GM19043 (cell line): Measurements from ENCODE around the gene IGSF21.

Experiments
- ATAC-seq: cut with Tn5 transposase; IDR thresholded peaks from one replicate; pipeline ENCODE4 v1.9.1; 2021; ENCODE audit warnings: low read depth; ENCODE audit not compliant: unreplicated experiment

The IGSF21 gene

DNA sequence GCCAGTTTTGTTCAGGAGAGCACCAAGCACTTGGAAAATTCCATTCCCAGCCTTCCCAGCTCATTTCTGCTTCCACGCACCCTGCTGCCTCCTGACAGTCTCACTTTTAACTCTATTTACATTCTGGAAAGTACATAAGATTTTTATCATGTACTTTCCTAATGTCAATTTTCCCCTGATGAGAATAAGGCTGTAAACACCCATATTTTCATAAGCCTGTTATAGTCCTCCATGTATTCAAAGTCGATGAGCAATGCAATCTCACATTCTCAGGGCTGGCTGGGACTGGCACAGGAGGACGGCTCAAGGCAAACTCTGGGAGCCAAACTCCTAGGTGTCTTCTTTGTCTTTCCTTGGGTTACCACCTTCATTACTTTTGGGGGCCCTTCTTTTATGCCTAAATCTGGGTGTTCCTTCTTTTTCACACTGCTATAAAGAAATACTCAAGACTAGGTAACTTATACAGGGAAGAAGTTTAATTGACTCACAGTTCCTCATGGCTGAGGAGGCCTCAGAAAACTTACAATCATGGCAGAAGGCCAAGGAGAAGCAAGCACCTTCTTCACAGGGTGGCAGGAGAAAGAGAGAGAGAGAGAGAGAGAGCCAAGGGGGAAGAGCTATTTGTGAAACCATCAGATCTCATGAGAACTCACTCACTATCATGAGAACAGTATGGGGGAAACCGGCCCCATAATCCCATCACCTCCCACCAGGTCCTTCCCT is 94.6 kb downstream of the IGSF21 start:
- ATAC-seq: no peak

- no peak for ATAC-seq
Observed at GRCh38 chr1:18203645-18204044, 96.0 kb downstream of the IGSF21 start.

DNA sequence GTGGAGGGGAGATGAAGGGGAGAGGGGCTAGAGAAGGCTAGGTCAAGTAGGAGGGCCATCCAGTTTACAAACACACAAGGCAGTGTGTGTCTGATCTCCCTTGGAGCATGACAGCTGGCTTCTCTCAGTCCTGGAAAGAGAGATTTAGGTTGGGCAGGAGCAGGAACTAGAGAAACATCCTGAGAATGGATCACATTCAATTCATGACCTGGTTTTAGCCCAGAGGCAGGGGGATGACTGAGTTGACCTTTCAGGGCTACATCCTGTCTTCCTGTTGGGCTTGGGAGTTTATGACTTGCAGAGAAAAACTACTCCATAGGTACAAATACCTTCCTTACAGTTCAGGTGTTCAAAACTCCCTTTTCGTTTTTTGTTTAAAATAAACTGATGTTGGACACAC is 97.0 kb downstream of the IGSF21 start:
- no peak for ATAC-seq

DNA sequence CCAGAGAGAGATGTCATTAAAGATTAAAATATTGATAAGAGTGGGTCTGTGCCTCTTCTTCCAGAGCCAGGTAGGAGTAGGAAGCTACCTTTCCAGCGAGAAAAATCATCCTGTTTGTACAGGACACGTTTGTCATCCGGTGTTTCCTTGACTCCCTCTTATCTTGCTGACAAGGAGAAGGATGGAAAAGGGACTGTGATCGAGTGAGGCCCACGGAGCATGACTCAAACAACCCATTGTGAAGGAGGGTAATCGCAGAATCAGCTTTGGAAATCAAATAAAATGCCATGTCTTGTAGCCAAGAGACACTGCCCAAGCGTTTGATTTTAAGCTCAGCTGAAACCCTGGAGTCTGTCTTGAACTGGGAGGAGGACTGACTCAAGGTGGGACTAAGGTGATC is 97.7 kb downstream of the IGSF21 start:
- ATAC-seq: no peak

GRCh38 chr1:18211764-18212163 is 104.2 kb downstream of the IGSF21 start:
- no peak for ATAC-seq

DNA sequence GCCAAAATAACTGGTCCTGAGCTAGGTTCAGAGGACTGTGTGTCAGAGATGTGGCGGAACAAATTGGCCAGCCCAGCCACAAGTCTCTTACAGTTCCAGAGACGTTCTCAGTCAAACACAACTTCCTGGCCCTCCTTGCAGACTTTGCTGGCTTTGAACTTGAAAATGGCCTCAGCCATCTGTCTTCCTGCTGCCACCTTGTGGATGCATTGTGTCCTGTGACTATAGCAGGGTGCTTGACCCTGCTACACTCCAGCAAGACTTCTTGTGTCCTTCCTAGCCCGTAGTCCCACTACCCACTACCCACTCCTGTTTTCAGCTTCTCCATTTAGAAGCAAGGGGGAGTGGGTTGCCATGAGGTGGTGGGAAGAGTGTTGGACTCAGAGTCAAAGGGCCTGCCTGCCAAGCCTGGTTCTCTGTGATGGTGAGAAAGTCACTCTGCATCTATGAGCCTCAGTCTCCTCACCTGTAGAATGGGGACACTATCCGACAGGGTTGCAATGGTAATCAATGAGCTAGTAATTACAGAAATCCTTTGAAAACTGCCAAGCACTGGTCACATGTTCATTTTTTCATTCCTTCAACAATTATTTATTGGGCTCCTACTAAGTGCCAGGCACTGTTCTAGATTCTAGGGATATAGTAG is 109.9 kb downstream of the IGSF21 start:
- no peak for ATAC-seq

DNA sequence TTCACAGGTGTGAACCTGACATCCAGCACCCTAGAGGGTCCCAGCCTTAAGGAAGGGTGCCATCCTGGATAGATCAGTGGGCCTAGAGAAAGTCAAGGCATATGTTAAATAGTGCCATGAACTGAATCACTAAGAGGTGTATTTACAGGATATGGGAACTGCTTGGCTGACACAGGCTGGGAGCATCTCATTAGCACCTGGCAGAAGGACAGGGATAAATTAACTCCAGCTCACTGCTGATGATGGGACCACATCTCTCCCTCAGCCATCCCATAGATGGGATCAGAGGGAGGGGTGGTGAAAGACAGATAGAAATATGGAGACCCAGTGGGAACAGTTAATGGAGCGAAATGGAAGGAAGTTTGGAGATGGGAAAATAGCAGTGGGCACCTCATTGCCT is 122.0 kb downstream of the IGSF21 start:
- ATAC-seq: no peak

DNA sequence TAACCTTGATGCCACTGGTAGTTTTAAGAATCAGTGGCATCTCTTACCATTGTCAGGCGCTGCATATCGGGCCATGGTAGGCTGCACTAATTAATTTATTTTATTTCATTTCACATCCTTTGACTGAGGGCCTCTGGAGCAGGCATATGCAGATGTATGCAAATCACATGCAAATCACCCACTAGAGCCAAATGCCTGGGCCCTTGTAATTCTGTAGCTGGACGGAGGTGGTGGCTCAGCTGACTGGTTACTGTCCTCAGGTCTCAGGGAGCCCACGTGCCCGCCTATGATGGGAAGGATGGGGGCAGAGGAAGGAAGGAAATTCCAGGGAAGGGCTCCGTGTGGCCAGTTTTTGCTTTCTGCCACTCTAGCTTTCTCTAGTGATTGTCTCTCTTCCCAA is 122.7 kb downstream of the IGSF21 start:
- ATAC-seq: no peak

DNA sequence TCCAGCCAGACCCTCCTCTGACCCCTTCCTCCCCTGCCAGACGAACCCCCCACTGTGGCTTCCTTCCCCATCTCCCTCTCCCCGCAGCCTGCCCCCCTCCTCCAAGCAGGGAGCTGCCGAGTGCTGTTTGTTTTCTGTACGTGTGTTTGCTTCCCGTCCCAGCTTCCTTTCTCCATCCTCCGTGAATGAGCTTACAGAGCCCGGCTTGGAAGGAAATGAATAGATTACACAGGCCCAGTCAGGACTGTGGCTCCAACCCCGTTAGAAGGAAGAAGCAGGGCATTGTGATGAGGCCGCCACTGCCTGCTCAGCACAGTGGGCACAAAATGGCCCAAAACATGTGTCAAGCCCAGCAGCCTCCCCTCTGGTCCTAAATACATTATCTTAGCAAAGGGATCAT is 123.2 kb downstream of the IGSF21 start:
- ATAC-seq: no peak

DNA sequence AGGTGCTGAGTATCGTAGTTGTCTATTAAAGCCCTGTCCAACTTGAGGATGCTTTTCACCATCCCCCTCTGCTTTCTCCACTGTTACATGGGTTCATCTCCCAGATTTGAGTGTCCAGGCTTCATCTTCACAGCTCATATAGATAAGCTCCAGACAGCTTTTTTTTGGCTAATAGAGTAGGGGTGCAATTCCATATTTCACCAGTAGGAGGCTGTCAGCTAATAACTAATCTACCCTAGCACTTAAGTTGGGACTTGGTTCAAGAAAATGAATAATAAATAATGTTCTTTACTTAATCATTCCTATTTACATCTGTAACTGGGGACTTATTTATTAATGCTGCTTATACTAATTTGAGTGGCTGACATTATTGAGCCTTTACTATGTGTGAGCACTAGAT is 124.5 kb downstream of the IGSF21 start:
- ATAC-seq: no peak

- no peak for ATAC-seq
Observed at GRCh38 chr1:18233176-18233864, 125.7 kb downstream of the IGSF21 start.

DNA sequence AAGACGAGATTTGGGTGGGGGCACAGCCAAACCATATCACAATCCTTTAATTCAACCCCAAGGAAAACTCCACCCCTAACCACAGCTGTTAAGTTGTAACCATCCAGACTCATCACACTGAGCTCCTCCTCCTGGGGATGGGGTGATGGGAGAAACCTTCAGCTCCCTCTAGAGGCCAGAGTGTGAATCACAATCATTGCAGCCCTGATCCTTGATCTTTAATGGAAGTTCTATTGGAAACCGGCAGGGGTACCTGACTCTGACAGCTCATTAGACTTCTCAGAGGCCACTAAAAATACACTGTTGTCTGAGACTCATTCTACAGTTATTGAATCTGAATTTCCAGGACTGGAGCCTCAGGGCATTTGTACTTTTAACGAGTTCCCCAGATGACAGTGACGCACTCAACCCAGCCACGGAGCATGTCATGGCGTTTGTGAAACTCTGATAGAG is 127.2 kb downstream of the IGSF21 start:
- ATAC-seq: no peak

GRCh38 chr1:18237371-18237770 is 129.8 kb downstream of the IGSF21 start:
- no peak for ATAC-seq

GRCh38 chr1:18238190-18238589 is 130.6 kb downstream of the IGSF21 start:
- no peak for ATAC-seq

DNA sequence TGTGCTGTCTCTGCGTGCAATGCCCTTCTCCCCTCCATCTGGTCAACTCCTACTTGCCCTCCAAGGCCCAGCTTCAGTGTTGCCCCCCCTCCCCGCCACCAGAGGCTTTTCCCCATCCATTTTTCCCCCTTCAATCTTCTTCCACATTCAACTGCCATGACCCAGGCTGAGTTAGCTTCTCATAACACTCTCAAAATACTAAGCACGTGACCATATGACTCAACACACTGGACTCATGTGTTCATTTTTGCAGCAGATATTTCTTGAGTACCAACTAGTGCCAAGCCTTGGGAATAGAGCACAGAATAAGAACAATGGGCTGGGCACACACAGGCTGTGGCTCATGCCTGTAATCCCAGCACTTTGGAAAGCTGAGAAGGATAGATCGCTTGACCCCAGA is 132.1 kb downstream of the IGSF21 start:
- ATAC-seq: no peak

DNA sequence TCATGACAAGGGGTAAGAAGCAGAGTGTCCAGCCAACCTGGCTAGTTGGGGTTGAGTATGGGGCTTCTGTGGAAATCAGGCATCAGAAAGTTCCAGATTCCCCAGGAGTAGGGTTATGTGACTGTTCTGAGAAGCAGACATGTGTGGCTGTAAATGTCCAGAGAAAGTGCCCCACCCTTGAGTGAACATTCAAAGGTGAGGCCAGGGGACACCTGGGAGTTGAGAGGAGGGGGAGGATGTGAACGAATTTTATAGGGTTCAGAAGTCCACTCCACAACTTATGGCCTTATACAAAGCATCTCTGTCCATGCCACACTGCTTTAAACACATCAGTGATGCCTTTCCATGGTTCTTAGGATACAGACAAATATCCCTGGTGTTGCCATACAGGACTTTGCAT is 133.3 kb downstream of the IGSF21 start:
- no peak for ATAC-seq

DNA sequence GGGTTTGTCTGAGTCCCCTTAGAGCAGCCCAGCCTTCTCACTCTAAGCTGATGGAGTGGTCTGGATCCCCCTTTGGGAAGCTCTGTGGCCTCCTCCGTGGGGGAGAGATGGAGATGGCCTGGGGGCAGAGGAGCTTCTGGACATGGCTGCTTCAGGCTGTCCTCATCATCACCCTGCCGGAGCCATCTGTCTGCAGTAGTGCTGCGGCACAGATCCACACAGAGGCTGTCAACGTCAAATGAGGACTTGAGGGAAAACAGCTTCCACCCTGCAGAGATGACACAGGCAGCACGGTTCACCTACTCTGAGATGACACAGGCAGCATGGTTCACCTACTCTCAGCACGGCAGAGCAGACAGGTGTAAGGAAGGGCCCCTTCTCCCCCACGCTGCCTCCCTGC is 134.3 kb downstream of the IGSF21 start:
- ATAC-seq: no peak

DNA sequence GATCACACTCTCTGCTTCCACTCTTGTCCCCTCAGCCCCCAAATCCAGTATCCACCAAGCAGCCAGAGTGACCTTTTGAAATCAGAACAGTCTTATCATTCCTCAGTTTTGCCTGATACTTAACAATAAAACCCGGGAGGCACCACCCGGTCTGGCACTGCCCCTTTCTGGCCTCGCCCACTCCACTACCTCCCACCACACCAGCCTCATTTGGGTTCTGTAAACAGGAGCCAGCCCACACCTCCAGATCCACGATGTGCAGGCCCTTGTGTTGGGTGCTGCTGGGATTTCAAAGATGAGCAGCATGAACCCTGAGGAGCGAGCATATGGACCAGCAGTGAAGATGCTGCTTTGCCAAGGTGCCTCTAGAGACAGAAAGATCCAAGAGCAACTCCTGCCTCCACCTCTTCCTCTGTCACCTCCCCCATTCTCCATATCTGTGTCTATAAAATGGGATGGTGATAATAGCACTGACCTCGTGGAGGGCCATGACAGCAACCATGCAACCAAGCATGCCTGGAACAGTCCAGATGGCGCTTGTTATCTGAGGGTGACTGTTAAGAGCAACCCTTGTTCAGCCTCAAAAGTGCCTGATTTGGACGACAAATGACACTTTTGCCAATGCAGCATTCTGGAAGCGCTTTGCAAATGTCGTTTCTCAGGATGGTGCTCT is 136.0 kb downstream of the IGSF21 start:
- ATAC-seq: no peak

GRCh38 chr1:18244762-18245161 is 137.2 kb downstream of the IGSF21 start:
- no peak for ATAC-seq

- ATAC-seq: no peak
Observed at GRCh38 chr1:18245647-18246046, 138.0 kb downstream of the IGSF21 start.

GRCh38 chr1:18246543-18246942 is 138.9 kb downstream of the IGSF21 start:
- no peak for ATAC-seq
